ENCODE data around the gene SART3. TPM values are rescaled to one million over a fixed set of nuclear protein-coding genes. Genes with fewer than 3 reads are reported as not detected.

Gene SART3
- 100 to 1,000 TPM; 105 to 127 TPM for total RNA-seq

GRCh38 chr12:108560752-108561719 lies at the start of gene SART3:
SART3 (minus strand) TSS chr12:108561173; CDS start chr12:108561154, 19 bp downstream.
- ATAC-seq = peak; percentile 57 to 74
- DNase-seq (ENCODE audit: low spot score) = peak; percentile 80
- Mint-ChIP-seq H3K36me3 (peaks cover 18% of the 10 kb centered on the region), H3K4me3 (peak within 1 kb of the TSS; percentile 96), H3K9me3 (no peaks in the 10 kb centered on the region), H3K4me1 (ENCODE audit: low read depth in 2 of 2) (peaks cover 35 to 48% of the 10 kb centered on the region in 2 donors), H3K27me3 (no peaks in the 10 kb centered on the region), H3K27ac (peak within 1 kb of the TSS; percentile 99)

- DNase-seq (ENCODE audit: low spot score) (no peak), ATAC-seq (no peak)
- H3K9me3 Mint-ChIP-seq = no peaks in the 10 kb centered on the region
- no peak overlapping the region for H3K4me3 Mint-ChIP-seq
- peak overlapping the region in 1 of 2 donors; percentile 76 for H3K27ac Mint-ChIP-seq
- H3K36me3 Mint-ChIP-seq = peaks cover 5% of the 10 kb centered on the region
- peaks cover 0 to 3% of the 10 kb centered on the region in 2 donors for H3K27me3 Mint-ChIP-seq
- H3K4me1 Mint-ChIP-seq (ENCODE audit: low read depth in 2 of 2) = peaks cover 30% of the 10 kb centered on the region in 2 donors
These were observed 49.4 kb upstream of the SART3 start for GRCh38 chr12:108610336-108610815.

- Mint-ChIP-seq H3K4me1 (ENCODE audit: low read depth in 2 of 2) (peaks cover 28% of the 10 kb centered on the region in 2 donors), H3K4me3 (no peak overlapping the region), H3K27me3 (peaks cover 0 to 6% of the 10 kb centered on the region in 2 donors), H3K36me3 (no peaks in the 10 kb centered on the region), H3K9me3 (no peaks in the 10 kb centered on the region), H3K27ac (peak overlapping the region in 1 of 2 donors; percentile 76)
- no peak for ATAC-seq
- DNase-seq (ENCODE audit: low spot score) = no peak
These were observed 48.8 kb upstream of the SART3 start for GRCh38 chr12:108609537-108610335.

- no peak overlapping the region for H3K4me3 Mint-ChIP-seq
- peaks cover 0 to 7% of the 10 kb centered on the region in 2 donors for H3K27me3 Mint-ChIP-seq
- peaks cover 21 to 22% of the 10 kb centered on the region in 2 donors for H3K4me1 Mint-ChIP-seq (ENCODE audit: low read depth in 2 of 2)
- no peak for ATAC-seq
- no peak overlapping the region for H3K27ac Mint-ChIP-seq
- no peaks in the 10 kb centered on the region for H3K9me3 Mint-ChIP-seq
- H3K36me3 Mint-ChIP-seq = no peaks in the 10 kb centered on the region
- DNase-seq (ENCODE audit: low spot score) = no peak
These were observed 47.6 kb upstream of the SART3 start for GRCh38 chr12:108608616-108609015.

- no peak for ATAC-seq
- no peaks in the 10 kb centered on the region for H3K36me3 Mint-ChIP-seq
- H3K4me1 Mint-ChIP-seq (ENCODE audit: low read depth in 2 of 2) = peaks cover 16 to 18% of the 10 kb centered on the region in 2 donors
- peaks cover 0 to 7% of the 10 kb centered on the region in 2 donors for H3K27me3 Mint-ChIP-seq
- H3K9me3 Mint-ChIP-seq = no peaks in the 10 kb centered on the region
- no peak for DNase-seq (ENCODE audit: low spot score)
- no peak overlapping the region for H3K4me3 Mint-ChIP-seq
- no peak overlapping the region for H3K27ac Mint-ChIP-seq
These were observed 47.1 kb upstream of the SART3 start for GRCh38 chr12:108607981-108608600.

- peaks cover 7% of the 10 kb centered on the region in 2 donors for H3K4me1 Mint-ChIP-seq (ENCODE audit: low read depth in 2 of 2)
- H3K4me3 Mint-ChIP-seq = no peak overlapping the region
- no peaks in the 10 kb centered on the region for H3K36me3 Mint-ChIP-seq
- DNase-seq (ENCODE audit: low spot score) (no peak), ATAC-seq (no peak)
- H3K27ac Mint-ChIP-seq = no peak overlapping the region
- no peaks in the 10 kb centered on the region for H3K9me3 Mint-ChIP-seq
- H3K27me3 Mint-ChIP-seq = peaks cover 0 to 7% of the 10 kb centered on the region in 2 donors
These were observed 45.5 kb upstream of the SART3 start for GRCh38 chr12:108606492-108606891.

GRCh38 chr12:108605690-108606406 lies 44.9 kb upstream of the SART3 start:
- ATAC-seq = no peak
- no peak for DNase-seq (ENCODE audit: low spot score)
- peaks cover 0 to 7% of the 10 kb centered on the region in 2 donors for H3K27me3 Mint-ChIP-seq

GRCh38 chr12:108605000-108605689 lies 44.2 kb upstream of the SART3 start:
- peaks cover 0 to 7% of the 10 kb centered on the region in 2 donors for H3K27me3 Mint-ChIP-seq

More at GRCh38 chr12:108605690-108606406, 44.9 kb upstream of the SART3 start:
- Mint-ChIP-seq H3K36me3 (no peaks in the 10 kb centered on the region), H3K9me3 (no peaks in the 10 kb centered on the region), H3K27ac (peak overlapping the region; percentile 52 to 60), H3K4me1 (ENCODE audit: low read depth in 2 of 2) (peaks cover 6 to 7% of the 10 kb centered on the region in 2 donors), H3K4me3 (no peak overlapping the region)

GRCh38 chr12:108604208-108604941 lies 43.4 kb upstream of the SART3 start:
- Mint-ChIP-seq H3K4me3 (no peak overlapping the region), H3K9me3 (no peaks in the 10 kb centered on the region), H3K36me3 (no peaks in the 10 kb centered on the region), H3K27ac (no peak overlapping the region), H3K4me1 (ENCODE audit: low read depth in 2 of 2) (peaks cover 6 to 7% of the 10 kb centered on the region in 2 donors), H3K27me3 (peaks cover 0 to 7% of the 10 kb centered on the region in 2 donors)
- ATAC-seq (no peak), DNase-seq (ENCODE audit: low spot score) (no peak)

More at GRCh38 chr12:108605000-108605689, 44.2 kb upstream of the SART3 start:
- H3K4me1 Mint-ChIP-seq (ENCODE audit: low read depth in 2 of 2) = peaks cover 6 to 7% of the 10 kb centered on the region in 2 donors
- no peaks in the 10 kb centered on the region for H3K9me3 Mint-ChIP-seq
- H3K4me3 Mint-ChIP-seq = no peak overlapping the region
- peak overlapping the region; percentile 52 to 60 for H3K27ac Mint-ChIP-seq
- ATAC-seq = no peak
- DNase-seq (ENCODE audit: low spot score) = no peak
- H3K36me3 Mint-ChIP-seq = no peaks in the 10 kb centered on the region

- no peak overlapping the region for H3K27ac Mint-ChIP-seq
- no peak overlapping the region for H3K4me3 Mint-ChIP-seq
- no peaks in the 10 kb centered on the region for H3K9me3 Mint-ChIP-seq
- peaks cover 6 to 7% of the 10 kb centered on the region in 2 donors for H3K4me1 Mint-ChIP-seq (ENCODE audit: low read depth in 2 of 2)
- DNase-seq (ENCODE audit: low spot score) (no peak), ATAC-seq (peak; percentile 4 to 50)
- H3K36me3 Mint-ChIP-seq = no peaks in the 10 kb centered on the region
- peaks cover 0 to 7% of the 10 kb centered on the region in 2 donors for H3K27me3 Mint-ChIP-seq
These were observed 42.8 kb upstream of the SART3 start for GRCh38 chr12:108603743-108604142.

- H3K4me1 Mint-ChIP-seq (ENCODE audit: low read depth in 2 of 2) = peaks cover 6 to 7% of the 10 kb centered on the region in 2 donors
- no peak overlapping the region for H3K27ac Mint-ChIP-seq
- H3K4me3 Mint-ChIP-seq = no peak overlapping the region
- H3K9me3 Mint-ChIP-seq = no peaks in the 10 kb centered on the region
- H3K36me3 Mint-ChIP-seq = no peaks in the 10 kb centered on the region
- DNase-seq (ENCODE audit: low spot score) (no peak), ATAC-seq (no peak)
- peaks cover 0 to 7% of the 10 kb centered on the region in 2 donors for H3K27me3 Mint-ChIP-seq
These were observed 42.2 kb upstream of the SART3 start for GRCh38 chr12:108602976-108603704.
